IPS-18c (cell line): ENCODE measurements around the gene FBLN1.

Experiments
- H3K4me3 ChIP-seq: 2 replicates; pipeline ENCODE4 v1.7.0; 2013; ENCODE audit warnings: low read depth, mild to moderate bottlenecking, low read length, moderate library complexity; ENCODE audit not compliant: insufficient read depth
- H3K9me3 ChIP-seq: one replicate; pipeline ENCODE4 v1.6.1; 2013; ENCODE audit warnings: mild to moderate bottlenecking, low read length, moderate library complexity; ENCODE audit not compliant: control insufficient read depth, insufficient read depth

The FBLN1 gene

DNA sequence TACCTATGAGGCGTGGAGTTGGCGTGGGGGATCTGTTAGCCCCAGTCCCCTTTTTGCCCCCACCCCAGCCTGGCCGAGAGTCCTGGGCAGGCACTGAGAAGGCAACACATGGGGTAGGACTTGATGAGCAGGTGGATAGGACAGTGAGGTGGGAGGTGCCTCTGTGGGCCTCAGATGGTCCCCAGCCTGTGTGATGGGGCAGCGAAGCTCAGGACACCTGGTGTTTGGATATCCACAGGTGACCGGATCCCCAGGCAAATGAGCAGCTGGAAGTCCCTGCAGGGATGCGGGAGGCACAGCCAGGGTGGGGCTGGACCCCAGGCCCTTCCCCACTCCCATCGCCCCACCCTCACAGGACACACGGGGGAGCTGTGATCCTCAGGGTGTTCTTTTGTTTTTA lies 9.7 kb downstream of the FBLN1 start:
- H3K4me3 ChIP-seq = no peak overlapping the region

GRCh38 chr22:45515676-45516075 lies 13.0 kb downstream of the FBLN1 start:
- Histone ChIP-seq H3K9me3 (no peaks in the 10 kb centered on the region), H3K4me3 (no peak overlapping the region)

More for the DNA sequence above, 9.7 kb downstream of the FBLN1 start:
- no peaks in the 10 kb centered on the region for H3K9me3 ChIP-seq

GRCh38 chr22:45516163-45516562 lies 13.5 kb downstream of the FBLN1 start:
- no peaks in the 10 kb centered on the region for H3K9me3 ChIP-seq
- H3K4me3 ChIP-seq = no peak overlapping the region

GRCh38 chr22:45516923-45517675 lies 14.4 kb downstream of the FBLN1 start:
- Histone ChIP-seq H3K4me3 (no peak overlapping the region), H3K9me3 (no peaks in the 10 kb centered on the region)

DNA sequence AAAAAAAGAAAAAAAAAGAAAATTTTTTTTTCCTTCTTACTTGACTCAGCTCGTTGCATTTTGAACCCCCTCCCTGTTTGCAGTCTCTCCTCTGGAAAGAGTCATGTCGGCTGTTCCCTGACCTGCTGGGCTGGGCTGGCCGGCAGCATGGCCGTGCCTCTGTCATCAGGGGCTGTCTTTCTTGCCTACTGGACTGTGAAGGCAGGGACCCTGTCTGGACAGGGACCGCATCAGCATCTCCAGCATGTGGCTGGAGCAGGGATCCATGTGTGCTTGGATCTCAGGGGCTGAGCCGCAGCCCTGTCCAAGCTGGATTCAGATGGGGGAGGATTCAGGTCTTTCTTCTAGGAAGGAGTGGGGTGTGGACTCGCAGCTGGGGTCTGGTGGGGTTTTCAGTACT lies 15.5 kb downstream of the FBLN1 start:
- Histone ChIP-seq H3K4me3 (no peak overlapping the region), H3K9me3 (no peaks in the 10 kb centered on the region)

DNA sequence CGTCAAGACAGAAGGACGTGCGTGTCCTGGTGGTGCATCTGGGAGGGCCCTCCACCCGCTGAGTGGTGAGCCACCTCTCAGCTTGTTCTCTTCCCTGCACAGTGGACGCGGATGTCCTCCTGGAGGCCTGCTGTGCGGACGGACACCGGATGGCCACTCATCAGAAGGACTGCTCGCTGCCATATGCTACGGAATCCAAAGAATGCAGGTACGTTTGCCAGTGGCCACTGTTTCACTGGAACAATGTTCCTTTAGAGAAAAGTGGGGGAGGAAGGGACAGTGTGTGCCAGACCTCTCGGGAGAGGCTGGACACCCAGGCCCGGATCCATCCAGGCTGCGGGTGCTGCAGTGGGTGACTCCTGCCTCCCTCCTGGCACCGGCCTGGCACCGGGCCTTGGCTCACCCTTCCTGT lies 15.9 kb downstream of the FBLN1 start:
- no peaks in the 10 kb centered on the region for H3K9me3 ChIP-seq

GRCh38 chr22:45521178-45521577 lies 18.5 kb downstream of the FBLN1 start:
- no peak overlapping the region for H3K4me3 ChIP-seq
- H3K9me3 ChIP-seq = no peaks in the 10 kb centered on the region

More for the DNA sequence above, 15.9 kb downstream of the FBLN1 start:
- no peak overlapping the region for H3K4me3 ChIP-seq

GRCh38 chr22:45522462-45522861 lies 19.8 kb downstream of the FBLN1 start:
- Histone ChIP-seq H3K4me3 (no peak overlapping the region), H3K9me3 (no peaks in the 10 kb centered on the region)

- Histone ChIP-seq H3K9me3 (no peaks in the 10 kb centered on the region), H3K4me3 (no peak overlapping the region)
These were observed 21.5 kb downstream of the FBLN1 start for GRCh38 chr22:45524157-45524556.

DNA sequence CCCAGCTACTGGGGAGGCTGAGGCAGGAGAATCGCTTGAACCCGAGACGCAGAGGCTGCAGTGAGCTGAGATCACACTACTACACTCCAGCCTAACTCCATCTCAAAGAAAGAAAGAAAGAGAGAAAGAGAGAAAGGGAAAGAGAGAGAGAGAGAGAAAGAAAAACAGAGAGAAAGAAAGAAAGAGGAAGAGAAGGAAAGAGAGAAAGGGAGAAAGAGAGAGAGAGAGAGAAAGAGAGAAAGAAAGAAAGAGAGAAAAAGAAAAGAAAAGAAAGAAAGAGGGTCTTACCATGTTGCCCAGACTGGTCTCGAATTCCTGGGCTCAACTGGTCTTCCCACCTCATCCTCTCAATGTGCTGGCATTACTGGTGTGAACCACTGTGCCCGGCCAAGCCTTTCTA lies 22.3 kb downstream of the FBLN1 start:
- Histone ChIP-seq H3K4me3 (no peak overlapping the region), H3K9me3 (no peaks in the 10 kb centered on the region)

DNA sequence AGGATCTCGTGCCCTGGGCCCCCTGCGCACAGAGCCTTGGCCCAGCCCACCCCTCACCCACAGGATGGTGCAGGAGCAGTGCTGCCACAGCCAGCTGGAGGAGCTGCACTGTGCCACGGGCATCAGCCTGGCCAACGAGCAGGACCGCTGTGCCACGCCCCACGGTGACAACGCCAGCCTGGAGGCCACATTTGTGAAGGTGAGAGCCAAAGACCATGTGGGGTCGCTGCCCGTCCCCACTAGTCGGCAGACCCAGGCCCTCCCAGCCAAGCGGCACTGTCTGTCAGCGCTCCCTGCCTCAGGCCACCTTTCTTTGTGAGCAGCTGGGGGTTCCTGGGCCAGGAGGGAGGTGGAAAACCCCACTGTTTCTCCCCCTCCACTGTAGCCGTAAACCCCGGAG lies 22.8 kb downstream of the FBLN1 start:
- H3K4me3 ChIP-seq = no peak overlapping the region

GRCh38 chr22:45526281-45526680 lies 23.6 kb downstream of the FBLN1 start:
- Histone ChIP-seq H3K4me3 (no peak overlapping the region), H3K9me3 (no peaks in the 10 kb centered on the region)

More for the DNA sequence above, 22.8 kb downstream of the FBLN1 start:
- H3K9me3 ChIP-seq = no peaks in the 10 kb centered on the region

GRCh38 chr22:45526768-45527360 lies 24.2 kb downstream of the FBLN1 start:
- Histone ChIP-seq H3K4me3 (no peak overlapping the region), H3K9me3 (no peaks in the 10 kb centered on the region)

DNA sequence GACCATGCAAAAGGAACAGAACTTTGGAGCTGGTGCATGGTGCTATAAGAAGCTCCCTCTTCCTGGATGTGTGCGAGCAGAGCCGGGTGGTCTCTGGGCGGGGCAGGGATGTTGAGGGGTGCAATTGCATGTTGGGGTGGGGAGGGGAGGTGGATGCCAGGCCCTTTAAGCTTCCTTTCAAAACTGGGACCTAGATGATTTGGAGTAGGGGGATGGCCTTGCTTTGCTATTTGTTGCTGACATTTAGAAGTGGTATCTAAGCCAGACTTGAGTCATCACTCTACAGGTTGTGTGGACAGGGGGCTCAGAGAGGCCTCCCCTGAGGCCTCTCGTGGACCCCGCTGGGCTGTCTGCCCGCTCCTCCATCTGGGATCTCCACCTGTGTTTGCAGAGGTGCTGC lies 24.8 kb downstream of the FBLN1 start:
- no peaks in the 10 kb centered on the region for H3K9me3 ChIP-seq
- H3K4me3 ChIP-seq = no peak overlapping the region

GRCh38 chr22:45528046-45528445 lies 25.4 kb downstream of the FBLN1 start:
- H3K9me3 ChIP-seq = no peaks in the 10 kb centered on the region
- H3K4me3 ChIP-seq = no peak overlapping the region

GRCh38 chr22:45529105-45529504 lies 26.4 kb downstream of the FBLN1 start:
- Histone ChIP-seq H3K9me3 (no peaks in the 10 kb centered on the region), H3K4me3 (no peak overlapping the region)

GRCh38 chr22:45529971-45530575 lies 27.4 kb downstream of the FBLN1 start:
- Histone ChIP-seq H3K9me3 (no peaks in the 10 kb centered on the region), H3K4me3 (no peak overlapping the region)
